SK-N-SH (cell line): ENCODE measurements around the gene BAHCC1. TPM values are rescaled to one million over a fixed set of nuclear protein-coding genes. Genes with fewer than 3 reads are reported as not detected.

Source experiments
- CTCF ChIA-PET: fragments of 300-600, 350-600 bp; formaldehyde crosslinking; extraction: SDS; loops from one replicate; lab custom pipeline; 2021; lab: Yijun Ruan, JAX
- POLR2A ChIA-PET: fragments of 350-600 bp; sonication (Branson Sonifier 250); formaldehyde crosslinking; extraction: SDS; loops from one replicate; lab custom pipeline; 2020; ENCODE audit warnings: antibody characterized with exemption, inconsistent platforms; lab: Yijun Ruan, JAX
- DNase-seq: peaks from one replicate; pipeline ENCODE4 v3.0.0; 2012
- H2AFZ ChIP-seq: fragments of 200-600 bp; sonication (generic); 2 replicates; pipeline ENCODE4 v1.8.1; 2016; ENCODE audit warnings: antibody characterized with exemption, mild to moderate bottlenecking, low read depth
- H3F3A ChIP-seq: fragments of 200-600 bp; sonication (generic); replicated peaks from 2 replicates; pipeline ENCODE3; 2016; ENCODE audit warnings: antibody characterized with exemption, mild to moderate bottlenecking; ENCODE audit not compliant: insufficient read depth
- H3K27ac ChIP-seq, 2 experiments: fragments of 200-500 bp in 1 of 2; fragments of 200-600 bp in 1 of 2; sonication (Bioruptor generic) in 1 of 2; sonication (generic), shearing (Covaris generic) in 1 of 2; 2 replicates each; pipeline versions ENCODE4 v1.5.1 to v1.6.1; 2014 to 2016; ENCODE audit warnings: low read depth in 2 of 2, inconsistent platforms in 1 of 2, low read length in 1 of 2, mild to moderate bottlenecking in 1 of 2, mixed read lengths in 1 of 2
- H3K27me3 ChIP-seq: fragments of 200-600 bp; sonication (generic), shearing (Covaris generic); 2 replicates; pipeline ENCODE4 v1.6.1; 2016; ENCODE audit warnings: mixed run types; ENCODE audit not compliant: insufficient read depth
- H3K36me3 ChIP-seq, 2 experiments: fragments of 200-500 bp in 1 of 2; fragments of 200-600 bp in 1 of 2; sonication (Bioruptor generic) in 1 of 2; sonication (generic) in 1 of 2; replicated peaks in 1 of 2; 2 replicates each; pipeline versions ENCODE3 to v1.5.1; 2014 to 2016; ENCODE audit warnings: low read length in 1 of 2, mild to moderate bottlenecking in 1 of 2; ENCODE audit not compliant: insufficient read depth in 2 of 2, control insufficient read depth in 1 of 2
- H3K4me1 ChIP-seq, 2 experiments: fragments of 200-500 bp in 1 of 2; fragments of 200-600 bp in 1 of 2; sonication (Bioruptor generic) in 1 of 2; sonication (generic), shearing (Covaris generic) in 1 of 2; 2 replicates each; pipeline versions ENCODE4 v1.5.1 to v1.6.1; 2014 to 2016; ENCODE audit warnings: low read depth in 1 of 2, low read length in 1 of 2, mixed run types in 1 of 2; ENCODE audit not compliant: insufficient read depth in 2 of 2, control insufficient read depth in 1 of 2
- H3K4me2 ChIP-seq: fragments of 200-600 bp; sonication (generic), shearing (Covaris generic); 2 replicates; pipeline ENCODE4 v1.6.1; 2017; ENCODE audit warnings: mixed run types
- H3K4me3 ChIP-seq, 2 experiments: fragments of 200-500 bp in 1 of 2; fragments of 200-600 bp in 1 of 2; sonication (Bioruptor generic) in 1 of 2; sonication (generic), shearing (Covaris generic) in 1 of 2; 2 replicates each; pipeline versions ENCODE4 v1.5.1 to v1.8.1; 2014 to 2016; ENCODE audit warnings: low read depth in 2 of 2, inconsistent platforms in 1 of 2, low read length in 1 of 2, mild to moderate bottlenecking in 1 of 2, mixed read lengths in 1 of 2, moderate library complexity in 1 of 2
- H3K79me2 ChIP-seq: fragments of 200-600 bp; sonication (generic); 2 replicates; pipeline ENCODE4 v1.8.1; 2017; ENCODE audit warnings: mild to moderate bottlenecking; ENCODE audit not compliant: insufficient read depth
- H3K9ac ChIP-seq: fragments of 200-600 bp; sonication (generic); 2 replicates; pipeline ENCODE4 v1.6.1; 2017; ENCODE audit warnings: mixed run types
- H3K9me2 ChIP-seq: fragments of 200-600 bp; sonication (generic); 2 replicates; pipeline ENCODE4 v1.6.1; 2017; ENCODE audit warnings: mixed run types
- H3K9me3 ChIP-seq: fragments of 200-600 bp; sonication (generic); 2 replicates; pipeline ENCODE4 v1.6.1; 2017; ENCODE audit warnings: mixed run types, mild to moderate bottlenecking, moderate library complexity
- H4K20me1 ChIP-seq: fragments of 200-600 bp; sonication (generic); 2 replicates; pipeline ENCODE4 v1.6.1; 2017; ENCODE audit warnings: mild to moderate bottlenecking, mixed run types; ENCODE audit not compliant: insufficient read depth
- ELF1 ChIP-seq: IDR thresholded peaks from 2 replicates; pipeline ENCODE4 v1.4.0; 2012
- EZH2phosphoT487 ChIP-seq: fragments of 200-600 bp; sonication (generic); IDR thresholded peaks from 2 replicates; pipeline ENCODE4 v1.6.1; 2017; ENCODE audit warnings: low read depth, mixed run types, mild to moderate bottlenecking, antibody characterized with exemption, moderate library complexity, borderline replicate concordance
- FOXJ3 ChIP-seq: sonication (generic); formaldehyde crosslinking; IDR thresholded peaks from 2 replicates; pipeline ENCODE4 v1.5.1; 2020; ENCODE audit warnings: mild to moderate bottlenecking, missing genetic modification reagents
- GATA2 ChIP-seq: sonication (generic); formaldehyde crosslinking; IDR thresholded peaks from 2 replicates; pipeline ENCODE4 v1.5.0; 2020; ENCODE audit warnings: mild to moderate bottlenecking, missing genetic modification reagents
- JUND ChIP-seq: IDR thresholded peaks from 2 replicates; pipeline ENCODE4 v1.4.0; 2012
- MEF2A ChIP-seq: IDR thresholded peaks from 2 replicates; pipeline ENCODE4 v1.4.0; 2012; ENCODE audit warnings: low read depth, borderline replicate concordance
- MXI1 ChIP-seq: IDR thresholded peaks from 2 replicates; pipeline ENCODE4 v1.6.1; 2012; ENCODE audit warnings: mild to moderate bottlenecking, low read depth, low read length, improper control_type of control experiment
- YY1 ChIP-seq: IDR thresholded peaks from 2 replicates; pipeline ENCODE4 v1.4.0; 2012; ENCODE audit warnings: low read depth, mild to moderate bottlenecking
- WGBS: methylation state at CpG from one replicate; pipeline ENCODE4 v1.1.6; 2017; ENCODE audit warnings: low lambda C conversion rate; 5-methylcytosine and 5-hydroxymethylcytosine counted together
- polyA plus RNA-seq, 3 experiments: library from polyadenylated mRNA; depleted of rRNA; stranded (reverse); fragments of >200 nt; gene quantifications; 2 replicates each; pipeline ENCODE4 v1.2.3, GENCODE V29; 2012
- small RNA-seq, 7 experiments: library from RNA; depleted of rRNA; stranded (forward); fragments of <200 nt; gene quantifications; one replicate each; pipeline ENCODE3, GENCODE V24; 2012
- TF ChIP-seq, protein P1 (sequence below): IDR thresholded peaks from 2 replicates; pipeline ENCODE4 v1.4.0; 2012; ENCODE audit warnings: low read depth, borderline replicate concordance
- TF ChIP-seq, protein P2 (sequence below): fragments of 150-350 bp; IDR thresholded peaks from 2 replicates; pipeline ENCODE4 v1.6.1; 2016; ENCODE audit warnings: mild to moderate bottlenecking, low read depth, low read length
- TF ChIP-seq, protein P3 (sequence below): fragments of 150-350 bp; IDR thresholded peaks from 2 replicates; pipeline ENCODE4 v1.6.1; 2017; ENCODE audit warnings: antibody characterized with exemption, low read length, low read depth, borderline replicate concordance

BAHCC1 gene
- polyA plus RNA-seq, 1 of the 3 experiments (the other 2 are of a cell fraction) = 6.4 TPM

DNA sequence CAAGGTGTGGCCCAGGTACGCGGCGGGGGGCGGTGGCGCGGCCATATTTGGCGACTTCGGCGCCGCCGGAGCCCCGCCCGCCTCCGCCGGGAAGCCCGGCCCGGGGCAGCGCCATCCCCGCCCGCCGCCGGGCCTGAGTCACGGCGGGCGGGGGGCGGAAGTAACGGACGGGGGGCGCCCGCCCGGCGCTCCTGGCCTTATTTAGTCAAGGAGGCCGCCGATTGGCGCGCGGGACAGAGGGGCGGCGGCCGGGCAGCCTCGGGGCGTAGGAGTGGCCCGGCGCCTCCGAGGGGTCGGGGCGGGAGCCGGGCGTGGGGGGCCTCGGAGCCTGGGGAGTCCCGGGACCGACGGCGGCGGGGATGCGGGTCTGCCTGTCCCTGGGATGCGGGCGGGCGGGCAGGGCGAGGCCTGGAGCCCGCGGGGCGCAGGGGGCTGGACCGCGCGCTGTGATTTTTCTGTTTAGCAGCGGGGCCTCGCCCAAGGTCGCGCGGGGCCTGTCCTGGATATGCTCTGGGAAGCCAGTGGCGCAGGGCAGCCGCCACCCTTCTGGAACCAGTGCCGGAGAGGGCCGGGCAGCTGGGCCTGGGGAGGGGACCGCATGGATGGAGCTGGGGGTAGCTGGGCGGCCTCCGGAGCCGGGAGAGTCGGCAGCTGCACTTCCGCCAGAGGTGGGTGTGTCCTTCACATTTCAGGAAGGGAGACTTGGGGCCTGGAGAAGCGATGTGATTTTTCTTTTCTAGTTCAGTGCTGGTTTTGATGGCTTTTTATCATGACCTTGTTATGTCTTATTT is 119.7 kb downstream of the BAHCC1 start (continued):
- TF ChIP-seq, protein P1, sequence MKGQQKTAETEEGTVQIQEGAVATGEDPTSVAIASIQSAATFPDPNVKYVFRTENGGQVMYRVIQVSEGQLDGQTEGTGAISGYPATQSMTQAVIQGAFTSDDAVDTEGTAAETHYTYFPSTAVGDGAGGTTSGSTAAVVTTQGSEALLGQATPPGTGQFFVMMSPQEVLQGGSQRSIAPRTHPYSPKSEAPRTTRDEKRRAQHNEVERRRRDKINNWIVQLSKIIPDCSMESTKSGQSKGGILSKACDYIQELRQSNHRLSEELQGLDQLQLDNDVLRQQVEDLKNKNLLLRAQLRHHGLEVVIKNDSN = no peak
- TF ChIP-seq MEF2A (no peak), ELF1 (peak; percentile 55), JUND (no peak; the same call in 1 of the 2 replicates), YY1 (no peak), EZH2phosphoT487 (no peak), GATA2 (CRISPR knock-in tag) (no peak), FOXJ3 (CRISPR knock-in tag) (no peak), MXI1 (peak; percentile 73; the same call in 1 of the 2 replicates)
- TF ChIP-seq, protein P2, sequence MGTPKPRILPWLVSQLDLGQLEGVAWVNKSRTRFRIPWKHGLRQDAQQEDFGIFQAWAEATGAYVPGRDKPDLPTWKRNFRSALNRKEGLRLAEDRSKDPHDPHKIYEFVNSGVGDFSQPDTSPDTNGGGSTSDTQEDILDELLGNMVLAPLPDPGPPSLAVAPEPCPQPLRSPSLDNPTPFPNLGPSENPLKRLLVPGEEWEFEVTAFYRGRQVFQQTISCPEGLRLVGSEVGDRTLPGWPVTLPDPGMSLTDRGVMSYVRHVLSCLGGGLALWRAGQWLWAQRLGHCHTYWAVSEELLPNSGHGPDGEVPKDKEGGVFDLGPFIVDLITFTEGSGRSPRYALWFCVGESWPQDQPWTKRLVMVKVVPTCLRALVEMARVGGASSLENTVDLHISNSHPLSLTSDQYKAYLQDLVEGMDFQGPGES = no peak
- TF ChIP-seq, protein P3, sequence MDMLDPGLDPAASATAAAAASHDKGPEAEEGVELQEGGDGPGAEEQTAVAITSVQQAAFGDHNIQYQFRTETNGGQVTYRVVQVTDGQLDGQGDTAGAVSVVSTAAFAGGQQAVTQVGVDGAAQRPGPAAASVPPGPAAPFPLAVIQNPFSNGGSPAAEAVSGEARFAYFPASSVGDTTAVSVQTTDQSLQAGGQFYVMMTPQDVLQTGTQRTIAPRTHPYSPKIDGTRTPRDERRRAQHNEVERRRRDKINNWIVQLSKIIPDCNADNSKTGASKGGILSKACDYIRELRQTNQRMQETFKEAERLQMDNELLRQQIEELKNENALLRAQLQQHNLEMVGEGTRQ = no peak

DNA sequence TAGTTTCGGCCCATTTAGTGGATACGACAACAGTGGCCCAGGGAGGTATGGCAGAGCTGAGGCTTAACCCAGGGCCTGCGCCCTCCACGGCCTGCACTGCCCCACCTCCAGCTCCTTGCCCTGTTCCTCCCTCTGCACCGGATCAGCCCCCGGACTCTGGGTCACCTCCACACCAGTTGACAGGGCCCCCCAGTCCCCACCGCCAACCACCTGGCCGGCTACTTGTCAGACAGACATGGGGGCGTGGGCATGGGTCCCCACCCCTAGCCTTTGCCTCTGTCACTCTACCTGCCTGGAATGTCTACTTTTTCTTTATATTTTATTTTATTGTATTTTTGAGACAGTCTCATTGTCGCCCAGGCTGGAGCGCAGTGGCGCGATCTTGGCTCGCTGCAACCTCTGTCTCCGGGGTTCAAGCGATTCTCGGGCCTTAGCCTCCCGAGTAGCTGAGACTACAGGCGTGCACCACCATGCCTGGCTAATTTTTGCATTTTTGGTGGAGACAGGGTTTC is 120.3 kb downstream of the BAHCC1 start:
- Histone ChIP-seq H2AFZ (no peak overlapping the region), H3K4me3 (peak overlapping the region; percentile 69 to 73), H3K4me1 (peaks cover 17 to 41% of the 10 kb centered on the region in 2 experiments; a peak in 3 of 4 replicates), H3K27me3 (no peaks in the 10 kb centered on the region), H3K79me2 (peaks cover 91% of the 10 kb centered on the region), H4K20me1 (peaks cover 35% of the 10 kb centered on the region), H3F3A (peaks cover 45% of the 10 kb centered on the region), H3K9me2 (no peaks in the 10 kb centered on the region), H3K9me3 (no peaks in the 10 kb centered on the region), H3K27ac (peak overlapping the region; percentile 88 to 93; a peak in 3 of 4 replicates), H3K36me3 (peaks cover 15 to 20% of the 10 kb centered on the region in 2 experiments), H3K9ac (peak overlapping the region; percentile 84), H3K4me2 (peak overlapping the region; percentile 98)
- TF ChIP-seq, protein P3 = no peak
- peak; percentile 64 for DNase-seq
- ChIA-PET POLR2A (interaction anchor here (0.7 to 1.5 kb wide), 5 partner anchors 9 to 277 kb away, joined by 3 to 5 read pairs (median 3); partner anchors contain the start of genes NDUFAF8 and TEPSIN), CTCF (interaction anchor here (0.6 to 1.3 kb wide), 4 partner anchors 31 to 224 kb away, joined by 3 to 4 read pairs (median 3); no protein-coding TSS in a partner anchor)
- 74% methylated on average over 19 of the region's 19 CpGs for WGBS

Small RNAs within 50 kb of the gene (small RNA-seq; reads per million reads assigned to genes)
- gene MIR3186 (0 reads per million in 7 experiments), gene MIR4740 (0 to 0.20 (median 0) reads per million in 7 experiments)

Other genes starting within 250 kb of the BAHCC1 start
- not detected in 2 replicates for gene PVALEF, start 229.9 kb upstream of the BAHCC1 start, polyA plus RNA-seq (2012; rRNA removed)
- gene AATK, start 229.2 kb upstream of the BAHCC1 start, polyA plus RNA-seq (2012; rRNA removed) = 0.19 and 0.51 TPM in 2 replicates
- gene CEP131, start 172.5 kb upstream of the BAHCC1 start, polyA plus RNA-seq (2012; rRNA removed) = 26.5 and 34.8 TPM in 2 replicates
- gene TEPSIN, start 156.4 kb upstream of the BAHCC1 start, polyA plus RNA-seq (2012; rRNA removed) = 35.3 and 36.1 TPM in 2 replicates
- gene NDUFAF8, start 156.1 kb upstream of the BAHCC1 start, polyA plus RNA-seq (2012; rRNA removed) = 194 and 229 TPM in 2 replicates
- 64.3 and 82.2 TPM in 2 replicates for gene SLC38A10, start 100.2 kb upstream of the BAHCC1 start, polyA plus RNA-seq (2012; rRNA removed)
- 3,367 and 7,871 TPM in 2 replicates for gene ACTG1, start 117.3 kb downstream of the BAHCC1 start, polyA plus RNA-seq (2012; rRNA removed)
- 2.0 and 2.1 TPM in 2 replicates for gene FSCN2, start 132.9 kb downstream of the BAHCC1 start, polyA plus RNA-seq (2012; rRNA removed)
- gene FAAP100, start 156.9 kb downstream of the BAHCC1 start, polyA plus RNA-seq (2012; rRNA removed) = 17.1 and 18.9 TPM in 2 replicates
- gene NPLOC4, start 241.7 kb downstream of the BAHCC1 start, polyA plus RNA-seq (2012; rRNA removed) = 88.6 and 105 TPM in 2 replicates
- gene TSPAN10, start 241.7 kb downstream of the BAHCC1 start, polyA plus RNA-seq (2012; rRNA removed) = 4.7 and 6.0 TPM in 2 replicates